Smooth muscle cell (in vitro differentiated cells): ENCODE data around the gene IRS2. TPM values are rescaled to one million over a fixed set of nuclear protein-coding genes. Genes with fewer than 3 reads are reported as not detected.
"Not testable (repeated sequence)": the region's sequence is repeated elsewhere in the genome, so short reads cannot be mapped to it uniquely, and the experiment has no call there.

Experiments used
- DNase-seq: peaks from one replicate; lab custom pipeline; 2025; ENCODE audit not compliant: unreplicated experiment; lab: John Stamatoyannopoulos, UW
- H2AFZ ChIP-seq: fragments of 200-600 bp; sonication (generic); 2 replicates; pipeline ENCODE4 v1.6.0; 2016; ENCODE audit warnings: antibody characterized with exemption, low read depth, mild to moderate bottlenecking
- H3F3A ChIP-seq: fragments of 200-600 bp; sonication (generic); 2 replicates; pipeline ENCODE4 v1.6.0; 2017; ENCODE audit warnings: antibody characterized with exemption, low read depth
- H3K27ac ChIP-seq: fragments of 200-600 bp; sonication (generic); 2 replicates; pipeline ENCODE4 v1.5.1; 2016; ENCODE audit warnings: low read depth, mild to moderate bottlenecking
- H3K27me3 ChIP-seq: fragments of 200-600 bp; sonication (generic); 2 replicates; pipeline ENCODE4 v1.6.1; 2016; ENCODE audit warnings: low read depth, mild to moderate bottlenecking
- H3K36me3 ChIP-seq: fragments of 200-600 bp; sonication (generic); 2 replicates; pipeline ENCODE4 v1.5.1; 2016; ENCODE audit warnings: low read depth
- H3K4me1 ChIP-seq: fragments of 200-600 bp; sonication (generic); 2 replicates; pipeline ENCODE4 v1.5.1; 2016; ENCODE audit warnings: low read depth
- H3K4me2 ChIP-seq: fragments of 200-600 bp; sonication (generic); 2 replicates; pipeline ENCODE4 v1.6.0; 2016; ENCODE audit warnings: mild to moderate bottlenecking
- H3K4me3 ChIP-seq: fragments of 200-600 bp; sonication (generic); 2 replicates; pipeline ENCODE4 v1.5.1; 2016; ENCODE audit warnings: mild to moderate bottlenecking
- H3K79me2 ChIP-seq: fragments of 200-600 bp; sonication (generic); 2 replicates; pipeline ENCODE4 v1.6.0; 2016; ENCODE audit warnings: low read depth, mild to moderate bottlenecking
- H3K9ac ChIP-seq: fragments of 200-600 bp; sonication (generic); 2 replicates; pipeline ENCODE4 v1.6.0; 2016; ENCODE audit warnings: low read depth
- H3K9me3 ChIP-seq: fragments of 200-600 bp; sonication (generic); replicated peaks from 2 replicates; pipeline ENCODE4 v1.5.1; 2016; ENCODE audit warnings: low read depth
- H4K20me1 ChIP-seq: fragments of 200-600 bp; sonication (generic); 2 replicates; pipeline ENCODE4 v1.6.0; 2016; ENCODE audit warnings: low read depth
- CTCF ChIP-seq: fragments of 200-600 bp; sonication (generic); IDR thresholded peaks from 2 replicates; pipeline ENCODE4 v1.5.1; 2017; ENCODE audit warnings: borderline replicate concordance, mild to moderate bottlenecking, antibody characterized with exemption; ENCODE audit not compliant: insufficient read depth, poor library complexity, severe bottlenecking
- WGBS: methylation state at CpG from one replicate; pipeline ENCODE4 v1.1.7; 2016; ENCODE audit warnings: low lambda C conversion rate; 5-methylcytosine and 5-hydroxymethylcytosine counted together
- polyA plus RNA-seq: library from polyadenylated mRNA; unstranded; fragments of >200 nt; fragmentation: Nextera tagmentation; extraction: Ambion mirVana; gene quantifications from 2 replicates; pipeline ENCODE4 v1.2.1, GENCODE V29; 2016
- total RNA-seq: library from RNA; depleted of rRNA; stranded (reverse); fragments of >200 nt; gene quantifications from 2 replicates; pipeline ENCODE4 v1.2.3, GENCODE V29; 2014

IRS2 gene
- total and polyA plus RNA-seq, 2 experiments from 2014 or later, result 0.90 to 1.7 TPM

GRCh38 chr13:109734002-109734785 lies 52.2 kb downstream of the IRS2 start:
- WGBS, result 98% methylated on average over 17 of the region's 21 CpGs
- H3K4me3 ChIP-seq, result no peak overlapping the region
- H3K27me3 ChIP-seq, result no peaks in the 10 kb centered on the region
- H3K9me3 ChIP-seq, result no peaks in the 10 kb centered on the region
- no peaks in the 10 kb centered on the region for H3K36me3 ChIP-seq
- DNase-seq, result no peak
- H4K20me1 ChIP-seq, result no peaks in the 10 kb centered on the region
- H3F3A ChIP-seq, result no peaks in the 10 kb centered on the region
- H3K9ac ChIP-seq, result no peak overlapping the region
- H3K27ac ChIP-seq, result no peak overlapping the region
- no peaks in the 10 kb centered on the region for H3K79me2 ChIP-seq
- TF ChIP-seq CTCF, result no peak
- H3K4me1 ChIP-seq, result peaks cover 6% of the 10 kb centered on the region
- no peak overlapping the region for H2AFZ ChIP-seq
- H3K4me2 ChIP-seq, result no peak overlapping the region

GRCh38 chr13:109733550-109733949 lies 52.8 kb downstream of the IRS2 start:
- no peaks in the 10 kb centered on the region for H3K27me3 ChIP-seq
- DNase-seq, result no peak
- no peak overlapping the region for H2AFZ ChIP-seq
- no peaks in the 10 kb centered on the region for H4K20me1 ChIP-seq
- peaks cover 13% of the 10 kb centered on the region for H3K4me1 ChIP-seq
- no peaks in the 10 kb centered on the region for H3K36me3 ChIP-seq
- WGBS, result 98% methylated on average over 12 of the region's 29 CpGs
- no peaks in the 10 kb centered on the region for H3K9me3 ChIP-seq
- H3K27ac ChIP-seq, result no peak overlapping the region
- no peaks in the 10 kb centered on the region for H3K79me2 ChIP-seq
- H3K9ac ChIP-seq, result no peak overlapping the region
- TF ChIP-seq CTCF, result no peak
- H3K4me3 ChIP-seq, result no peak overlapping the region
- H3F3A ChIP-seq, result no peaks in the 10 kb centered on the region
- H3K4me2 ChIP-seq, result no peak overlapping the region

GRCh38 chr13:109732470-109733170 lies 53.8 kb downstream of the IRS2 start:
- not testable (repeated sequence) for H3K36me3 ChIP-seq, DNase-seq, H2AFZ ChIP-seq, H3K27ac ChIP-seq, H4K20me1 ChIP-seq, H3F3A ChIP-seq, H3K4me2 ChIP-seq, H3K9me3 ChIP-seq, H3K79me2 ChIP-seq, H3K27me3 ChIP-seq, H3K9ac ChIP-seq, H3K4me3 ChIP-seq
- H3K4me1 ChIP-seq, result peaks cover 15% of the 10 kb centered on the region
- 95% methylated on average over 25 of the region's 50 CpGs for WGBS

GRCh38 chr13:109730812-109731335 lies 55.5 kb downstream of the IRS2 start:
- no peaks in the 10 kb centered on the region for H3F3A ChIP-seq
- no peak for TF ChIP-seq CTCF
- no peaks in the 10 kb centered on the region for H4K20me1 ChIP-seq
- no peaks in the 10 kb centered on the region for H3K27me3 ChIP-seq
- H3K4me1 ChIP-seq, result peaks cover 15% of the 10 kb centered on the region
- no peaks in the 10 kb centered on the region for H3K79me2 ChIP-seq
- H3K27ac ChIP-seq, result no peak overlapping the region
- H3K9ac ChIP-seq, result no peak overlapping the region
- no peak overlapping the region for H3K4me3 ChIP-seq
- no peak overlapping the region for H3K4me2 ChIP-seq
- no peak overlapping the region for H2AFZ ChIP-seq
- no peak for DNase-seq
- H3K36me3 ChIP-seq, result no peaks in the 10 kb centered on the region
- 94% methylated on average over 13 of the region's 13 CpGs for WGBS
- no peaks in the 10 kb centered on the region for H3K9me3 ChIP-seq
